Activated CD8-positive, alpha-beta memory T cell treated with anti-CD3 and anti-CD28 coated beads, Interleukin-2, amount 50 U/mL, for 4 hours (primary cell): ENCODE results near the gene YBX1.
"Not testable (repeated sequence)": the region's sequence is repeated elsewhere in the genome, so short reads cannot be mapped to it uniquely, and the experiment has no call there.

Experiments
- DNase-seq: peaks from one replicate; pipeline ENCODE4 v3.0.0-alpha.2; 2020

Gene YBX1

GRCh38 chr1:42751511-42752070 is 69.4 kb downstream of the YBX1 start:
- DNase-seq: not testable (repeated sequence)

- no peak for DNase-seq
Measured at GRCh38 chr1:42752284-42752683, 70.1 kb downstream of the YBX1 start.

- no peak for DNase-seq
Measured at GRCh38 chr1:42753070-42753469, 70.9 kb downstream of the YBX1 start.
